Effector memory CD4-positive, alpha-beta T cell (primary cell): ENCODE measurements around the gene UBXN6.

ENCODE experiments used
- DNase-seq, 3 donors: peaks; one replicate each; pipeline ENCODE4 v3.0.0-alpha.2; 2020
- H3K27ac ChIP-seq: 2 replicates; pipeline ENCODE4 v1.7.0; 2013; ENCODE audit warnings: mild to moderate bottlenecking, low read length, moderate library complexity; ENCODE audit not compliant: insufficient read depth, poor library complexity, severe bottlenecking
- H3K27me3 ChIP-seq: replicated peaks from 2 replicates; pipeline ENCODE4 v1.7.0; 2013; ENCODE audit warnings: mild to moderate bottlenecking, low read length; ENCODE audit not compliant: insufficient read depth, control insufficient read depth, poor library complexity, severe bottlenecking
- H3K36me3 ChIP-seq: 2 replicates; pipeline ENCODE4 v1.7.0; 2013; ENCODE audit warnings: mild to moderate bottlenecking, low read length, moderate library complexity; ENCODE audit not compliant: control insufficient read depth, insufficient read depth
- H3K4me1 ChIP-seq: 2 replicates; pipeline ENCODE4 v1.7.0; 2013; ENCODE audit warnings: low read length, mild to moderate bottlenecking; ENCODE audit not compliant: control insufficient read depth, insufficient read depth, poor library complexity, severe bottlenecking
- H3K4me3 ChIP-seq: 2 replicates; pipeline ENCODE4 v1.7.0; 2013; ENCODE audit warnings: low read length, low read depth, mild to moderate bottlenecking; ENCODE audit not compliant: insufficient read depth, poor library complexity, severe bottlenecking
- H3K9me3 ChIP-seq: 2 replicates; pipeline ENCODE4 v1.7.0; 2013; ENCODE audit warnings: mild to moderate bottlenecking, low read length, moderate library complexity; ENCODE audit not compliant: control insufficient read depth

The UBXN6 gene

GRCh38 chr19:4502282-4503131 lies 44.9 kb upstream of the UBXN6 start:
- no peaks in the 10 kb centered on the region for H3K27me3 ChIP-seq
- H3K4me1 ChIP-seq, result no peaks in the 10 kb centered on the region
- no peak for DNase-seq
- no peak overlapping the region for H3K27ac ChIP-seq
- H3K4me3 ChIP-seq, result no peak overlapping the region
- H3K36me3 ChIP-seq, result peaks cover 23% of the 10 kb centered on the region
- H3K9me3 ChIP-seq, result no peaks in the 10 kb centered on the region

- H3K4me3 ChIP-seq, result no peak overlapping the region
- H3K4me1 ChIP-seq, result no peaks in the 10 kb centered on the region
- H3K36me3 ChIP-seq, result peaks cover 23% of the 10 kb centered on the region
- no peak for DNase-seq
- H3K27me3 ChIP-seq, result no peaks in the 10 kb centered on the region
- H3K9me3 ChIP-seq, result no peaks in the 10 kb centered on the region
- H3K27ac ChIP-seq, result no peak overlapping the region
Observed at GRCh38 chr19:4501691-4502090, 44.1 kb upstream of the UBXN6 start.

- H3K27ac ChIP-seq, result no peak overlapping the region
- H3K27me3 ChIP-seq, result no peaks in the 10 kb centered on the region
- no peaks in the 10 kb centered on the region for H3K9me3 ChIP-seq
- no peak for DNase-seq
- H3K4me1 ChIP-seq, result no peaks in the 10 kb centered on the region
- H3K36me3 ChIP-seq, result peaks cover 28% of the 10 kb centered on the region
- H3K4me3 ChIP-seq, result no peak overlapping the region
Observed at GRCh38 chr19:4500841-4501591, 43.4 kb upstream of the UBXN6 start.

- no peaks in the 10 kb centered on the region for H3K27me3 ChIP-seq
- no peaks in the 10 kb centered on the region for H3K9me3 ChIP-seq
- DNase-seq, result no peak
- peaks cover 36% of the 10 kb centered on the region for H3K36me3 ChIP-seq
- no peaks in the 10 kb centered on the region for H3K4me1 ChIP-seq
- no peak overlapping the region for H3K4me3 ChIP-seq
- no peak overlapping the region for H3K27ac ChIP-seq
Observed at GRCh38 chr19:4499855-4500254, 42.3 kb upstream of the UBXN6 start.

- Histone ChIP-seq H3K27me3 (no peaks in the 10 kb centered on the region), H3K4me3 (no peak overlapping the region), H3K36me3 (peaks cover 42% of the 10 kb centered on the region), H3K4me1 (no peaks in the 10 kb centered on the region), H3K27ac (no peak overlapping the region), H3K9me3 (no peaks in the 10 kb centered on the region)
- no peak for DNase-seq
Observed at GRCh38 chr19:4499318-4499717, 41.7 kb upstream of the UBXN6 start.

GRCh38 chr19:4498694-4499093 lies 41.1 kb upstream of the UBXN6 start:
- Histone ChIP-seq H3K4me1 (no peaks in the 10 kb centered on the region), H3K27ac (no peak overlapping the region), H3K4me3 (no peak overlapping the region), H3K36me3 (peaks cover 48% of the 10 kb centered on the region), H3K27me3 (no peaks in the 10 kb centered on the region), H3K9me3 (no peaks in the 10 kb centered on the region)
- DNase-seq, result no peak

- Histone ChIP-seq H3K36me3 (peaks cover 55% of the 10 kb centered on the region), H3K4me3 (no peak overlapping the region), H3K9me3 (no peaks in the 10 kb centered on the region)
Observed at GRCh38 chr19:4497770-4498389, 40.3 kb upstream of the UBXN6 start.

GRCh38 chr19:4496304-4496703 lies 38.7 kb upstream of the UBXN6 start:
- Histone ChIP-seq H3K36me3 (peaks cover 54% of the 10 kb centered on the region), H3K27me3 (no peaks in the 10 kb centered on the region), H3K9me3 (no peaks in the 10 kb centered on the region), H3K4me1 (no peaks in the 10 kb centered on the region), H3K27ac (no peak overlapping the region), H3K4me3 (no peak overlapping the region)
- no peak for DNase-seq

More at GRCh38 chr19:4497770-4498389, 40.3 kb upstream of the UBXN6 start:
- H3K27ac ChIP-seq, result no peak overlapping the region
- H3K4me1 ChIP-seq, result no peaks in the 10 kb centered on the region
- DNase-seq, result no peak
- no peaks in the 10 kb centered on the region for H3K27me3 ChIP-seq

GRCh38 chr19:4495471-4495870 lies 37.9 kb upstream of the UBXN6 start:
- no peaks in the 10 kb centered on the region for H3K4me1 ChIP-seq
- no peaks in the 10 kb centered on the region for H3K9me3 ChIP-seq
- no peaks in the 10 kb centered on the region for H3K27me3 ChIP-seq
- no peak overlapping the region for H3K27ac ChIP-seq
- no peak overlapping the region for H3K4me3 ChIP-seq
- no peak for DNase-seq
- peaks cover 53% of the 10 kb centered on the region for H3K36me3 ChIP-seq

- Histone ChIP-seq H3K36me3 (peaks cover 58% of the 10 kb centered on the region), H3K4me3 (no peak overlapping the region), H3K27me3 (no peaks in the 10 kb centered on the region), H3K4me1 (no peaks in the 10 kb centered on the region), H3K9me3 (no peaks in the 10 kb centered on the region), H3K27ac (no peak overlapping the region)
- no peak for DNase-seq
Observed at GRCh38 chr19:4494691-4495064, 37.1 kb upstream of the UBXN6 start.
